Neural cell (in vitro differentiated cells): ENCODE results near the gene RNF41. TPM values are rescaled to one million over a fixed set of nuclear protein-coding genes. Genes with fewer than 3 reads are reported as not detected.

Experiments used
- H2AFZ ChIP-seq: fragments of 200-600, 300-800 bp; sonication (generic), shearing (Covaris generic); 2 replicates; pipeline ENCODE4 v1.6.0; 2014; ENCODE audit warnings: low read depth, mild to moderate bottlenecking, antibody characterized with exemption, low read length, moderate library complexity
- H3F3A ChIP-seq: fragments of 200-600 bp; shearing (Covaris generic); 2 replicates; pipeline ENCODE4 v1.6.1; 2016; ENCODE audit warnings: mild to moderate bottlenecking, moderate library complexity, mixed read lengths, antibody characterized with exemption, low read length; ENCODE audit not compliant: insufficient read depth, poor library complexity, severe bottlenecking
- H3K27ac ChIP-seq: fragments of 200-600, 300-800 bp; sonication (generic), shearing (Covaris generic); 2 replicates; pipeline ENCODE4 v1.5.1; 2014; ENCODE audit warnings: mild to moderate bottlenecking, low read length, moderate library complexity
- H3K27me3 ChIP-seq: fragments of 300-800, 200-600 bp; sonication (generic), shearing (Covaris generic); 2 replicates; pipeline ENCODE4 v1.6.0; 2014; ENCODE audit warnings: mild to moderate bottlenecking, low read depth, low read length, moderate library complexity; ENCODE audit not compliant: insufficient read depth
- H3K36me3 ChIP-seq: fragments of 300-800, 200-600 bp; sonication (generic), shearing (Covaris generic); 2 replicates; pipeline ENCODE4 v1.5.1; 2014; ENCODE audit warnings: mild to moderate bottlenecking, antibody characterized with exemption, low read length, moderate library complexity; ENCODE audit not compliant: insufficient read depth
- H3K4me2 ChIP-seq: fragments of 300-800, 200-600 bp; sonication (generic), shearing (Covaris generic); 2 replicates; pipeline ENCODE4 v1.6.0; 2014; ENCODE audit warnings: mild to moderate bottlenecking, low read length
- H3K4me3 ChIP-seq: fragments of 300-800, 200-600 bp; sonication (generic), shearing (Covaris generic); 2 replicates; pipeline ENCODE4 v1.5.1; 2014; ENCODE audit warnings: mild to moderate bottlenecking, low read length, moderate library complexity
- H3K79me2 ChIP-seq: fragments of 200-600 bp; shearing (Covaris generic); replicated peaks from 2 replicates; pipeline ENCODE4 v1.6.0; 2014; ENCODE audit warnings: mild to moderate bottlenecking, low read length, moderate library complexity; ENCODE audit not compliant: insufficient read depth
- H3K9ac ChIP-seq: fragments of 300-800, 200-600 bp; sonication (generic), shearing (Covaris generic); 2 replicates; pipeline ENCODE4 v1.6.1; 2016; ENCODE audit warnings: mild to moderate bottlenecking, low read length, mixed read lengths
- H3K9me2 ChIP-seq: fragments of 200-600 bp; shearing (Covaris generic); 2 replicates; pipeline ENCODE4 v1.6.1; 2016; ENCODE audit warnings: mild to moderate bottlenecking, low read length, mixed read lengths; ENCODE audit not compliant: insufficient read depth
- H3K9me3 ChIP-seq: fragments of 200-600, 300-800 bp; sonication (generic), shearing (Covaris generic); 2 replicates; pipeline ENCODE4 v1.6.1; 2016; ENCODE audit warnings: mild to moderate bottlenecking, mixed run types, low read length, moderate library complexity, mixed read lengths
- H4K20me1 ChIP-seq: fragments of 200-600 bp; shearing (Covaris generic); 2 replicates; pipeline ENCODE4 v1.6.1; 2016; ENCODE audit warnings: mild to moderate bottlenecking, mixed run types; ENCODE audit not compliant: insufficient read depth
- EP300 ChIP-seq: fragments of 450-650 bp; conservative IDR thresholded peaks from 2 replicates; pipeline ENCODE4 v1.6.1; 2014; ENCODE audit warnings: antibody characterized with exemption, mild to moderate bottlenecking, moderate library complexity; ENCODE audit not compliant: poor library complexity, severe bottlenecking
- EZH2 ChIP-seq: fragments of 200-600, 300-800 bp; shearing (Covaris generic), sonication (generic); IDR thresholded peaks from 2 replicates; pipeline ENCODE4 v1.6.1; 2014; ENCODE audit warnings: antibody characterized with exemption, low read length, borderline replicate concordance, mild to moderate bottlenecking; ENCODE audit not compliant: insufficient read depth, poor library complexity, severe bottlenecking
- MXI1 ChIP-seq: fragments of 450-650 bp; conservative IDR thresholded peaks from 2 replicates; pipeline ENCODE4 v1.6.1; 2014; ENCODE audit warnings: antibody characterized with exemption, mild to moderate bottlenecking; ENCODE audit not compliant: poor library complexity, severe bottlenecking
- POLR2AphosphoS5 ChIP-seq: IDR thresholded peaks from 2 replicates; pipeline ENCODE4 v1.6.1; 2012
- RAD21 ChIP-seq: fragments of 450-650 bp; conservative IDR thresholded peaks from 2 replicates; pipeline ENCODE4 v1.6.1; 2014; ENCODE audit warnings: antibody characterized with exemption, mild to moderate bottlenecking, moderate library complexity
- SMC3 ChIP-seq: fragments of 450-650 bp; conservative IDR thresholded peaks from 2 replicates; pipeline ENCODE4 v1.6.1; 2014; ENCODE audit warnings: antibody characterized with exemption, mild to moderate bottlenecking, moderate library complexity; ENCODE audit not compliant: poor library complexity
- TAF1 ChIP-seq: IDR thresholded peaks from 2 replicates; pipeline ENCODE4 v1.6.1; 2012; ENCODE audit warnings: low read depth
- polyA plus RNA-seq: library from polyadenylated mRNA; depleted of rRNA; stranded (reverse); fragments of >200 nt; gene quantifications from 2 replicates; pipeline ENCODE4 v1.2.3, GENCODE V29; 2014
- TF ChIP-seq, protein P1 (sequence below): IDR thresholded peaks from 2 replicates; pipeline ENCODE4 v1.6.1; 2012; ENCODE audit warnings: borderline replicate concordance
- TF ChIP-seq, protein P2 (sequence below): fragments of 450-650 bp; IDR thresholded peaks from 2 replicates; pipeline ENCODE4 v1.5.1; 2014; ENCODE audit warnings: antibody characterized with exemption, mild to moderate bottlenecking, moderate library complexity; ENCODE audit not compliant: poor library complexity, severe bottlenecking

RNF41 gene
- polyA plus RNA-seq, 1 donor from 2014 or later = 108 TPM

DNA sequence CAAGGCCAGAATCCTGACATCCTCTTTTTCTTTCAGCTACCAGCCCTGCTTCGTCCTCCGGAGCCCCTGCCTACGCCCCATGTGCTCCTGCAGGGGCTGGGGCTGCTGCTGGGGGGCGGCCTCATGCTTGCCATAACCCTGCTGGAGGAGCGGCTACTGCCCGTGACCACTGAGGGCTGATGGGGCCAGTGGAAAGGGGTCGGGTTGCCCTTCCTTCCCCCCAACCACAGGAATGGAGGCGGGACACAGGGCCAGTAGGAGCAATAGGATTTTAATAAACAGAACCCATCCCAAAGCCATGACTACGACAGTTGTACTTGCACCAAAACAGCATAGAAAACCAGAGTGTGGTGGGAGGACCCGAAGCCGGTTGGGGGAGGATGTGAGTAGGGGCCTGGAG, 15.8 kb upstream of the RNF41 start:
- no peaks in the 10 kb centered on the region for H3F3A ChIP-seq
- H3K9me3 ChIP-seq = no peaks in the 10 kb centered on the region
- no peak overlapping the region for H3K4me2 ChIP-seq
- H3K79me2 ChIP-seq = no peaks in the 10 kb centered on the region
- TF ChIP-seq, protein P1, sequence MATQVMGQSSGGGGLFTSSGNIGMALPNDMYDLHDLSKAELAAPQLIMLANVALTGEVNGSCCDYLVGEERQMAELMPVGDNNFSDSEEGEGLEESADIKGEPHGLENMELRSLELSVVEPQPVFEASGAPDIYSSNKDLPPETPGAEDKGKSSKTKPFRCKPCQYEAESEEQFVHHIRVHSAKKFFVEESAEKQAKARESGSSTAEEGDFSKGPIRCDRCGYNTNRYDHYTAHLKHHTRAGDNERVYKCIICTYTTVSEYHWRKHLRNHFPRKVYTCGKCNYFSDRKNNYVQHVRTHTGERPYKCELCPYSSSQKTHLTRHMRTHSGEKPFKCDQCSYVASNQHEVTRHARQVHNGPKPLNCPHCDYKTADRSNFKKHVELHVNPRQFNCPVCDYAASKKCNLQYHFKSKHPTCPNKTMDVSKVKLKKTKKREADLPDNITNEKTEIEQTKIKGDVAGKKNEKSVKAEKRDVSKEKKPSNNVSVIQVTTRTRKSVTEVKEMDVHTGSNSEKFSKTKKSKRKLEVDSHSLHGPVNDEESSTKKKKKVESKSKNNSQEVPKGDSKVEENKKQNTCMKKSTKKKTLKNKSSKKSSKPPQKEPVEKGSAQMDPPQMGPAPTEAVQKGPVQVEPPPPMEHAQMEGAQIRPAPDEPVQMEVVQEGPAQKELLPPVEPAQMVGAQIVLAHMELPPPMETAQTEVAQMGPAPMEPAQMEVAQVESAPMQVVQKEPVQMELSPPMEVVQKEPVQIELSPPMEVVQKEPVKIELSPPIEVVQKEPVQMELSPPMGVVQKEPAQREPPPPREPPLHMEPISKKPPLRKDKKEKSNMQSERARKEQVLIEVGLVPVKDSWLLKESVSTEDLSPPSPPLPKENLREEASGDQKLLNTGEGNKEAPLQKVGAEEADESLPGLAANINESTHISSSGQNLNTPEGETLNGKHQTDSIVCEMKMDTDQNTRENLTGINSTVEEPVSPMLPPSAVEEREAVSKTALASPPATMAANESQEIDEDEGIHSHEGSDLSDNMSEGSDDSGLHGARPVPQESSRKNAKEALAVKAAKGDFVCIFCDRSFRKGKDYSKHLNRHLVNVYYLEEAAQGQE = no peak
- no peak for TF ChIP-seq RAD21
- TF ChIP-seq TAF1 = no peak
- no peak for TF ChIP-seq SMC3
- TF ChIP-seq, protein P2, sequence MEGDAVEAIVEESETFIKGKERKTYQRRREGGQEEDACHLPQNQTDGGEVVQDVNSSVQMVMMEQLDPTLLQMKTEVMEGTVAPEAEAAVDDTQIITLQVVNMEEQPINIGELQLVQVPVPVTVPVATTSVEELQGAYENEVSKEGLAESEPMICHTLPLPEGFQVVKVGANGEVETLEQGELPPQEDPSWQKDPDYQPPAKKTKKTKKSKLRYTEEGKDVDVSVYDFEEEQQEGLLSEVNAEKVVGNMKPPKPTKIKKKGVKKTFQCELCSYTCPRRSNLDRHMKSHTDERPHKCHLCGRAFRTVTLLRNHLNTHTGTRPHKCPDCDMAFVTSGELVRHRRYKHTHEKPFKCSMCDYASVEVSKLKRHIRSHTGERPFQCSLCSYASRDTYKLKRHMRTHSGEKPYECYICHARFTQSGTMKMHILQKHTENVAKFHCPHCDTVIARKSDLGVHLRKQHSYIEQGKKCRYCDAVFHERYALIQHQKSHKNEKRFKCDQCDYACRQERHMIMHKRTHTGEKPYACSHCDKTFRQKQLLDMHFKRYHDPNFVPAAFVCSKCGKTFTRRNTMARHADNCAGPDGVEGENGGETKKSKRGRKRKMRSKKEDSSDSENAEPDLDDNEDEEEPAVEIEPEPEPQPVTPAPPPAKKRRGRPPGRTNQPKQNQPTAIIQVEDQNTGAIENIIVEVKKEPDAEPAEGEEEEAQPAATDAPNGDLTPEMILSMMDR = no peak
- TF ChIP-seq MXI1 = no peak
- TF ChIP-seq EP300 = no peak
- no peak for TF ChIP-seq POLR2AphosphoS5
- no peak for TF ChIP-seq EZH2
- no peak overlapping the region for H3K4me3 ChIP-seq
- H4K20me1 ChIP-seq = no peaks in the 10 kb centered on the region
- no peaks in the 10 kb centered on the region for H3K36me3 ChIP-seq
- H3K9ac ChIP-seq = no peak overlapping the region
- no peak overlapping the region for H2AFZ ChIP-seq
- H3K27me3 ChIP-seq = no peaks in the 10 kb centered on the region
- H3K9me2 ChIP-seq = no peaks in the 10 kb centered on the region
- no peak overlapping the region for H3K27ac ChIP-seq

DNA sequence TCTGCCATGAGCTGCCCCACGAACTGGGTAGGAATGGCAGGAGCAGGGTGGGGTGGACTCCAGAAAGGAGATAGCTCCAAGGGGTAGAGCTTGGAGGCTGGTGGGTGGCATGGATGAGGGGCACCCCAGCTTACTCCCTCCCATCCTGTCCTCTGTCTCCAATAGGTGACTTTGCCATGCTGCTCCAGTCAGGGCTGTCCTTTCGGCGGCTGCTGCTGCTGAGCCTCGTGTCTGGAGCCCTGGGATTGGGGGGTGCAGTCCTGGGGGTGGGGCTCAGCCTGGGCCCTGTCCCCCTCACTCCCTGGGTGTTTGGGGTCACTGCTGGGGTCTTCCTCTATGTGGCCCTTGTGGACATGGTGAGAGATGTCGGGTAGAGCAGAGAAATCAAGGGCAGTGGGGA, 15.3 kb upstream of the RNF41 start:
- Histone ChIP-seq H4K20me1 (no peaks in the 10 kb centered on the region), H3K27me3 (no peaks in the 10 kb centered on the region), H2AFZ (no peak overlapping the region), H3K9ac (no peak overlapping the region), H3K9me3 (no peaks in the 10 kb centered on the region), H3F3A (no peaks in the 10 kb centered on the region), H3K4me3 (no peak overlapping the region), H3K9me2 (no peaks in the 10 kb centered on the region), H3K79me2 (no peaks in the 10 kb centered on the region), H3K27ac (no peak overlapping the region), H3K4me2 (no peak overlapping the region), H3K36me3 (no peaks in the 10 kb centered on the region)
- no peak for TF ChIP-seq POLR2AphosphoS5
- TF ChIP-seq, protein P2 = no peak
